Measurements from ENCODE around the gene DDA1. TPM values are rescaled to one million over a fixed set of nuclear protein-coding genes. Genes with fewer than 3 reads are reported as not detected.

The DDA1 gene
- total and polyA plus RNA-seq, 10 of the 15 experiments (the other 5 are each of a cell fraction or from before 2014, with no cell fraction given), result 0.76 to 71.0 (median 39.4) TPM

DNA sequence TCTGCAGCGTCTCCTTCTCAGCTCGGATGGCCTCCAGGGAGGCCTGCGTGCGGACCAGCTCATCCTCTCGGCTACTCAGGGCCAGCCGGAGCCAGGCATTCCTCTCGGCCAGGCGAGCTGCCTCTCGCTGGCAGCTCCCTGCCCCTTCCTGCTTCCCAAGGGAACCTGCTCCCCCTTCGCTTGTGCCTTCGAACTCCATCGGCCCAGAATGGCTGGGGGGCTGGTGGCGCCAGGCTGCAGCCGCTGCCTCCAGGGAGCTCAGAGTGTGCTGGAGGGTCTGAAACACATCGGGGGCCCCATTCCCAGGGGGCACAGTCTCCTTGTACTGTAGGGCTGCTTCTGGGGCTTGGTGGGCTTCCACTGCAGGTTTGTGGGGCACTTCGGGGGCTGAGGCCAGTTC is 46.8 kb upstream of the DDA1 start (continued):
- TF ChIP-seq HDGF (IDR thresholded peaks at IDR 0.05), result no peak
- no peak for TF ChIP-seq ZZZ3 (IDR thresholded peaks at IDR 0.05; ENCODE audit: control insufficient read depth, insufficient read length, low read depth)
- TF ChIP-seq TBL1XR1 (IDR thresholded peaks at IDR 0.05; ENCODE audit: low read depth, low read length), result no peak
- TF ChIP-seq, protein P1, sequence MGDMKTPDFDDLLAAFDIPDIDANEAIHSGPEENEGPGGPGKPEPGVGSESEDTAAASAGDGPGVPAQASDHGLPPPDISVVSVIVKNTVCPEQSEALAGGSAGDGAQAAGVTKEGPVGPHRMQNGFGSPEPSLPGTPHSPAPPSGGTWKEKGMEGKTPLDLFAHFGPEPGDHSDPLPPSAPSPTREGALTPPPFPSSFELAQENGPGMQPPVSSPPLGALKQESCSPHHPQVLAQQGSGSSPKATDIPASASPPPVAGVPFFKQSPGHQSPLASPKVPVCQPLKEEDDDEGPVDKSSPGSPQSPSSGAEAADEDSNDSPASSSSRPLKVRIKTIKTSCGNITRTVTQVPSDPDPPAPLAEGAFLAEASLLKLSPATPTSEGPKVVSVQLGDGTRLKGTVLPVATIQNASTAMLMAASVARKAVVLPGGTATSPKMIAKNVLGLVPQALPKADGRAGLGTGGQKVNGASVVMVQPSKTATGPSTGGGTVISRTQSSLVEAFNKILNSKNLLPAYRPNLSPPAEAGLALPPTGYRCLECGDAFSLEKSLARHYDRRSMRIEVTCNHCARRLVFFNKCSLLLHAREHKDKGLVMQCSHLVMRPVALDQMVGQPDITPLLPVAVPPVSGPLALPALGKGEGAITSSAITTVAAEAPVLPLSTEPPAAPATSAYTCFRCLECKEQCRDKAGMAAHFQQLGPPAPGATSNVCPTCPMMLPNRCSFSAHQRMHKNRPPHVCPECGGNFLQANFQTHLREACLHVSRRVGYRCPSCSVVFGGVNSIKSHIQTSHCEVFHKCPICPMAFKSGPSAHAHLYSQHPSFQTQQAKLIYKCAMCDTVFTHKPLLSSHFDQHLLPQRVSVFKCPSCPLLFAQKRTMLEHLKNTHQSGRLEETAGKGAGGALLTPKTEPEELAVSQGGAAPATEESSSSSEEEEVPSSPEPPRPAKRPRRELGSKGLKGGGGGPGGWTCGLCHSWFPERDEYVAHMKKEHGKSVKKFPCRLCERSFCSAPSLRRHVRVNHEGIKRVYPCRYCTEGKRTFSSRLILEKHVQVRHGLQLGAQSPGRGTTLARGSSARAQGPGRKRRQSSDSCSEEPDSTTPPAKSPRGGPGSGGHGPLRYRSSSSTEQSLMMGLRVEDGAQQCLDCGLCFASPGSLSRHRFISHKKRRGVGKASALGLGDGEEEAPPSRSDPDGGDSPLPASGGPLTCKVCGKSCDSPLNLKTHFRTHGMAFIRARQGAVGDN (IDR thresholded peaks at IDR 0.05), result no peak
- no peak for TF ChIP-seq RUNX3 (IDR thresholded peaks at IDR 0.05; ENCODE audit: low read length)
- TF ChIP-seq, protein P2, sequence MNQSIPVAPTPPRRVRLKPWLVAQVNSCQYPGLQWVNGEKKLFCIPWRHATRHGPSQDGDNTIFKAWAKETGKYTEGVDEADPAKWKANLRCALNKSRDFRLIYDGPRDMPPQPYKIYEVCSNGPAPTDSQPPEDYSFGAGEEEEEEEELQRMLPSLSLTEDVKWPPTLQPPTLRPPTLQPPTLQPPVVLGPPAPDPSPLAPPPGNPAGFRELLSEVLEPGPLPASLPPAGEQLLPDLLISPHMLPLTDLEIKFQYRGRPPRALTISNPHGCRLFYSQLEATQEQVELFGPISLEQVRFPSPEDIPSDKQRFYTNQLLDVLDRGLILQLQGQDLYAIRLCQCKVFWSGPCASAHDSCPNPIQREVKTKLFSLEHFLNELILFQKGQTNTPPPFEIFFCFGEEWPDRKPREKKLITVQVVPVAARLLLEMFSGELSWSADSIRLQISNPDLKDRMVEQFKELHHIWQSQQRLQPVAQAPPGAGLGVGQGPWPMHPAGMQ (IDR thresholded peaks at IDR 0.05; ENCODE audit: borderline replicate concordance), result no peak
- TF ChIP-seq RB1 (IDR thresholded peaks at IDR 0.05; ENCODE audit: borderline replicate concordance), result no peak
- TF ChIP-seq, protein P3, sequence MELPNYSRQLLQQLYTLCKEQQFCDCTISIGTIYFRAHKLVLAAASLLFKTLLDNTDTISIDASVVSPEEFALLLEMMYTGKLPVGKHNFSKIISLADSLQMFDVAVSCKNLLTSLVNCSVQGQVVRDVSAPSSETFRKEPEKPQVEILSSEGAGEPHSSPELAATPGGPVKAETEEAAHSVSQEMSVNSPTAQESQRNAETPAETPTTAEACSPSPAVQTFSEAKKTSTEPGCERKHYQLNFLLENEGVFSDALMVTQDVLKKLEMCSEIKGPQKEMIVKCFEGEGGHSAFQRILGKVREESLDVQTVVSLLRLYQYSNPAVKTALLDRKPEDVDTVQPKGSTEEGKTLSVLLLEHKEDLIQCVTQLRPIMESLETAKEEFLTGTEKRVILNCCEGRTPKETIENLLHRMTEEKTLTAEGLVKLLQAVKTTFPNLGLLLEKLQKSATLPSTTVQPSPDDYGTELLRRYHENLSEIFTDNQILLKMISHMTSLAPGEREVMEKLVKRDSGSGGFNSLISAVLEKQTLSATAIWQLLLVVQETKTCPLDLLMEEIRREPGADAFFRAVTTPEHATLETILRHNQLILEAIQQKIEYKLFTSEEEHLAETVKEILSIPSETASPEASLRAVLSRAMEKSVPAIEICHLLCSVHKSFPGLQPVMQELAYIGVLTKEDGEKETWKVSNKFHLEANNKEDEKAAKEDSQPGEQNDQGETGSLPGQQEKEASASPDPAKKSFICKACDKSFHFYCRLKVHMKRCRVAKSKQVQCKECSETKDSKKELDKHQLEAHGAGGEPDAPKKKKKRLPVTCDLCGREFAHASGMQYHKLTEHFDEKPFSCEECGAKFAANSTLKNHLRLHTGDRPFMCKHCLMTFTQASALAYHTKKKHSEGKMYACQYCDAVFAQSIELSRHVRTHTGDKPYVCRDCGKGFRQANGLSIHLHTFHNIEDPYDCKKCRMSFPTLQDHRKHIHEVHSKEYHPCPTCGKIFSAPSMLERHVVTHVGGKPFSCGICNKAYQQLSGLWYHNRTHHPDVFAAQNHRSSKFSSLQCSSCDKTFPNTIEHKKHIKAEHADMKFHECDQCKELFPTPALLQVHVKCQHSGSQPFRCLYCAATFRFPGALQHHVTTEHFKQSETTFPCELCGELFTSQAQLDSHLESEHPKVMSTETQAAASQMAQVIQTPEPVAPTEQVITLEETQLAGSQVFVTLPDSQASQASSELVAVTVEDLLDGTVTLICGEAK (IDR thresholded peaks at IDR 0.05; ENCODE audit: borderline replicate concordance), result no peak

Measured in GM12878 (cell line).